Natural killer cell (primary cell): ENCODE results near the gene MTUS2. TPM values are rescaled to one million over a fixed set of nuclear protein-coding genes. Genes with fewer than 3 reads are reported as not detected.

ENCODE experiments used
- ATAC-seq, 3 donors: fragments of 150-1000 bp in 2 of 3; fragments of 200-7000 bp in 1 of 3; cut with Tn5 transposase; 1 replicate in 1 of 3; 2 replicates in 2 of 3; pipeline ENCODE4 v1.10.0; 2021; ENCODE audit warnings: mild to moderate bottlenecking in 2 of 3, moderate library complexity in 2 of 3
- DNase-seq, 2 donors: peaks; one replicate each; pipeline versions ENCODE4 v3.0.0 to v3.0.0-alpha.2; 2013 to 2021; ENCODE audit warnings: mixed read lengths in 1 of 2
- H3K27ac ChIP-seq: one replicate; pipeline ENCODE4 v1.5.1; 2013; ENCODE audit warnings: mild to moderate bottlenecking, low read length
- H3K27me3 ChIP-seq: one replicate; pipeline ENCODE4 v1.6.1; 2013; ENCODE audit warnings: low read length; ENCODE audit not compliant: control insufficient read depth, insufficient read depth
- H3K36me3 ChIP-seq: one replicate; pipeline ENCODE4 v1.6.1; 2013; ENCODE audit warnings: low read length; ENCODE audit not compliant: control insufficient read depth, insufficient read depth
- H3K4me1 ChIP-seq: one replicate; pipeline ENCODE4 v1.6.1; 2013; ENCODE audit warnings: low read length; ENCODE audit not compliant: control insufficient read depth, insufficient read depth
- H3K4me3 ChIP-seq: one replicate; pipeline ENCODE4 v1.5.1; 2013; ENCODE audit warnings: low read length
- H3K9me3 ChIP-seq: one replicate; pipeline ENCODE4 v1.6.1; 2013; ENCODE audit warnings: low read length; ENCODE audit not compliant: control insufficient read depth, insufficient read depth
- H3K27ac Mint-ChIP-seq, 2 donors: one replicate each; pipeline ENCODE4 v1.8.0; 2022; ENCODE audit warnings: mild to moderate bottlenecking in 2 of 2, mixed read lengths in 2 of 2, moderate library complexity in 1 of 2
- H3K27me3 Mint-ChIP-seq, 2 donors: one replicate each; pipeline ENCODE4 v1.8.0; 2022; ENCODE audit warnings: low read depth in 2 of 2, mixed read lengths in 2 of 2
- H3K36me3 Mint-ChIP-seq: one replicate; pipeline ENCODE4 v1.8.0; 2022; ENCODE audit warnings: mixed read lengths
- H3K4me1 Mint-ChIP-seq, 2 donors: one replicate each; pipeline ENCODE4 v1.8.0; 2022; ENCODE audit warnings: mixed read lengths in 2 of 2
- H3K4me3 Mint-ChIP-seq: one replicate; pipeline ENCODE4 v1.8.0; 2022; ENCODE audit warnings: mild to moderate bottlenecking, moderate library complexity, mixed read lengths
- H3K9me3 Mint-ChIP-seq, 2 donors: one replicate each; pipeline ENCODE4 v1.8.0; 2022; ENCODE audit warnings: mixed read lengths in 2 of 2
- CTCF ChIP-seq: fragments of 200-600 bp; IDR thresholded peaks from one replicate; pipeline ENCODE4 v1.8.0; 2022; ENCODE audit warnings: antibody characterized with exemption
- WGBS: methylation state at CpG from one replicate; pipeline ENCODE4 v1.1.7; 2013; ENCODE audit warnings: missing lambda C conversion rate; ENCODE audit not compliant: insufficient coverage; 5-methylcytosine and 5-hydroxymethylcytosine counted together
- intact Hi-C: fragments of 100-400 bp; cut with micrococcal nuclease; formaldehyde crosslinking; loops from one replicate; pipeline ENCODE4 v1.14.2; 2022
- total RNA-seq, 4 donors: library from RNA; stranded (reverse); fragments of 120-200 nt in 1 of 4; gene quantifications; one replicate each; pipeline versions ENCODE4 v1.2.3 to v1.2.4, GENCODE V29; 2013 to 2022

MTUS2 gene
- total RNA-seq, 3 donors from 2014 or later (not counting 1 experiment from before 2014, with no cell fraction given) = not detected

GRCh38 chr13:29505950-29506349, 685.8 kb downstream of the MTUS2 start:
- Mint-ChIP-seq H3K4me3 (no peak overlapping the region), H3K27ac (no peak overlapping the region), H3K9me3 (no peaks in the 10 kb centered on the region), H3K36me3 (no peaks in the 10 kb centered on the region), H3K27me3 (peaks cover 10 to 22% of the 10 kb centered on the region in 2 donors), H3K4me1 (peaks cover 4 to 8% of the 10 kb centered on the region in 2 donors)
- intact Hi-C loops = no loop called here
- no peak overlapping the region for H3K4me3 ChIP-seq
- no peaks in the 10 kb centered on the region for H3K4me1 ChIP-seq
- TF ChIP-seq CTCF = no peak
- H3K27ac ChIP-seq = no peak overlapping the region
- no peaks in the 10 kb centered on the region for H3K36me3 ChIP-seq
- ATAC-seq (no peak), DNase-seq (no peak)
- no peaks in the 10 kb centered on the region for H3K9me3 ChIP-seq
- WGBS = 93% methylated on average over 10 of the region's 10 CpGs
- peaks cover 4% of the 10 kb centered on the region for H3K27me3 ChIP-seq

GRCh38 chr13:29507356-29507755, 687.2 kb downstream of the MTUS2 start:
- no peak for ATAC-seq
- Mint-ChIP-seq H3K4me3 (no peak overlapping the region), H3K27me3 (peaks cover 7 to 20% of the 10 kb centered on the region in 2 donors), H3K36me3 (no peaks in the 10 kb centered on the region), H3K9me3 (no peaks in the 10 kb centered on the region), H3K4me1 (peaks cover 4 to 8% of the 10 kb centered on the region in 2 donors), H3K27ac (no peak overlapping the region)
- no peak for TF ChIP-seq CTCF
- H3K4me1 ChIP-seq = no peaks in the 10 kb centered on the region
- no peak overlapping the region for H3K4me3 ChIP-seq
- no peak for DNase-seq
- no peaks in the 10 kb centered on the region for H3K36me3 ChIP-seq
- peaks cover 4% of the 10 kb centered on the region for H3K27me3 ChIP-seq
- no peaks in the 10 kb centered on the region for H3K9me3 ChIP-seq
- no peak overlapping the region for H3K27ac ChIP-seq
- WGBS = 82% methylated on average over 14 of the region's 14 CpGs
- intact Hi-C loops = no loop called here

- intact Hi-C loops = loop anchor here (1.0 kb wide), 3 partner anchors 200 to 607 kb away; no protein-coding TSS in a partner anchor
- 56% methylated on average over 16 of the region's 16 CpGs for WGBS
- Mint-ChIP-seq H3K27me3 (peaks cover 3 to 14% of the 10 kb centered on the region in 2 donors), H3K27ac (no peak overlapping the region), H3K9me3 (no peaks in the 10 kb centered on the region), H3K4me3 (no peak overlapping the region), H3K4me1 (peaks cover 0 to 8% of the 10 kb centered on the region in 2 donors), H3K36me3 (no peaks in the 10 kb centered on the region)
- peak; percentile 94 for TF ChIP-seq CTCF
- Histone ChIP-seq H3K27ac (no peak overlapping the region), H3K4me3 (no peak overlapping the region), H3K4me1 (no peaks in the 10 kb centered on the region), H3K36me3 (no peaks in the 10 kb centered on the region), H3K9me3 (no peaks in the 10 kb centered on the region), H3K27me3 (no peaks in the 10 kb centered on the region)
- ATAC-seq (peak; percentile 77 to 89 (median 81)), DNase-seq (peak; percentile 70 to 86)
Measured at GRCh38 chr13:29508130-29508875, 688.2 kb downstream of the MTUS2 start.
